ENCODE measurements around the gene DESI1. TPM values are rescaled to one million over a fixed set of nuclear protein-coding genes. Genes with fewer than 3 reads are reported as not detected.
A peak's percentile ranks its signal among the peaks of the same experiment; 100 is the strongest.

The DESI1 gene
- total and polyA plus RNA-seq, 2 of the 13 experiments (the other 11 are each of a cell fraction or from before 2014, with no cell fraction given) = 21.6 to 29.2 TPM

DNA sequence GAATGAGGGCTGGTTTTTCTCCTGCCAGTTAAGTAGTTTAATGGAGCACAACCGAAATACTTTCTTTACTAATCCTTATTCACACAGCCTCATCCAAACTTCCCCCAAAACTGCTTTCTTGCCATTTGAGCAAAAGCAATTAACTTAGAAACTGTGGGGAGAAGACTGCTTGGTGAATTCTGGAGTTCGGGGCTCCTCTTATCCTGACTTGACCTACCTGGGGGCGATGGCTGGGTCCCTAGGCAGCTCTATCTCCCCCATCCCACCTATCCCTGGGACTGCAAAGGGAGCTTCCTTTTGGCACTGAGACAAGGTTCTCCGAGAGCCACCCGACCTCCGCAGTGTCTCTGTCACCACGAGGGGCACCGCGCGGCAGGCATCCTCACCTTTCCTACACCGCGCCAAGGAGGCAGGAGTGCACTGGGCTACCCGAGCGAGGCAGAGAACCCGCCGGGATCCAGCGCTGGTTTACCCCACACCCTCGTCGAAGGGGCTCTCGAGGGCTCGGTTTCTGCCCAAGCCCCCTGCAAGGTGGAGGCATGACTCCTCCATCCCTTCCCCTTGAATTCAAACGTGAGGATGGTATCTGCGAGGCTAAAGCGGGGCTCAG, 759 bp downstream of the DESI1 start (continued):
- TF ChIP-seq, protein P1, sequence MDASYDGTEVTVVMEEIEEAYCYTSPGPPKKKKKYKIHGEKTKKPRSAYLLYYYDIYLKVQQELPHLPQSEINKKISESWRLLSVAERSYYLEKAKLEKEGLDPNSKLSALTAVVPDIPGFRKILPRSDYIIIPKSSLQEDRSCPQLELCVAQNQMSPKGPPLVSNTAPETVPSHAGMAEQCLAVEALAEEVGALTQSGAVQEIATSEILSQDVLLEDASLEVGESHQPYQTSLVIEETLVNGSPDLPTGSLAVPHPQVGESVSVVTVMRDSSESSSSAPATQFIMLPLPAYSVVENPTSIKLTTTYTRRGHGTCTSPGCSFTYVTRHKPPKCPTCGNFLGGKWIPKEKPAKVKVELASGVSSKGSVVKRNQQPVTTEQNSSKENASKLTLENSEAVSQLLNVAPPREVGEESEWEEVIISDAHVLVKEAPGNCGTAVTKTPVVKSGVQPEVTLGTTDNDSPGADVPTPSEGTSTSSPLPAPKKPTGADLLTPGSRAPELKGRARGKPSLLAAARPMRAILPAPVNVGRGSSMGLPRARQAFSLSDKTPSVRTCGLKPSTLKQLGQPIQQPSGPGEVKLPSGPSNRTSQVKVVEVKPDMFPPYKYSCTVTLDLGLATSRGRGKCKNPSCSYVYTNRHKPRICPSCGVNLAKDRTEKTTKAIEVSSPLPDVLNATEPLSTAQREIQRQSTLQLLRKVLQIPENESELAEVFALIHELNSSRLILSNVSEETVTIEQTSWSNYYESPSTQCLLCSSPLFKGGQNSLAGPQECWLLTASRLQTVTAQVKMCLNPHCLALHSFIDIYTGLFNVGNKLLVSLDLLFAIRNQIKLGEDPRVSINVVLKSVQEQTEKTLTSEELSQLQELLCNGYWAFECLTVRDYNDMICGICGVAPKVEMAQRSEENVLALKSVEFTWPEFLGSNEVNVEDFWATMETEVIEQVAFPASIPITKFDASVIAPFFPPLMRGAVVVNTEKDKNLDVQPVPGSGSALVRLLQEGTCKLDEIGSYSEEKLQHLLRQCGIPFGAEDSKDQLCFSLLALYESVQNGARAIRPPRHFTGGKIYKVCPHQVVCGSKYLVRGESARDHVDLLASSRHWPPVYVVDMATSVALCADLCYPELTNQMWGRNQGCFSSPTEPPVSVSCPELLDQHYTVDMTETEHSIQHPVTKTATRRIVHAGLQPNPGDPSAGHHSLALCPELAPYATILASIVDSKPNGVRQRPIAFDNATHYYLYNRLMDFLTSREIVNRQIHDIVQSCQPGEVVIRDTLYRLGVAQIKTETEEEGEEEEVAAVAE (CRISPR knock-in tag; IDR thresholded peaks at IDR 0.05; ENCODE audit: borderline replicate concordance) = no peak
- TF ChIP-seq, protein P2, sequence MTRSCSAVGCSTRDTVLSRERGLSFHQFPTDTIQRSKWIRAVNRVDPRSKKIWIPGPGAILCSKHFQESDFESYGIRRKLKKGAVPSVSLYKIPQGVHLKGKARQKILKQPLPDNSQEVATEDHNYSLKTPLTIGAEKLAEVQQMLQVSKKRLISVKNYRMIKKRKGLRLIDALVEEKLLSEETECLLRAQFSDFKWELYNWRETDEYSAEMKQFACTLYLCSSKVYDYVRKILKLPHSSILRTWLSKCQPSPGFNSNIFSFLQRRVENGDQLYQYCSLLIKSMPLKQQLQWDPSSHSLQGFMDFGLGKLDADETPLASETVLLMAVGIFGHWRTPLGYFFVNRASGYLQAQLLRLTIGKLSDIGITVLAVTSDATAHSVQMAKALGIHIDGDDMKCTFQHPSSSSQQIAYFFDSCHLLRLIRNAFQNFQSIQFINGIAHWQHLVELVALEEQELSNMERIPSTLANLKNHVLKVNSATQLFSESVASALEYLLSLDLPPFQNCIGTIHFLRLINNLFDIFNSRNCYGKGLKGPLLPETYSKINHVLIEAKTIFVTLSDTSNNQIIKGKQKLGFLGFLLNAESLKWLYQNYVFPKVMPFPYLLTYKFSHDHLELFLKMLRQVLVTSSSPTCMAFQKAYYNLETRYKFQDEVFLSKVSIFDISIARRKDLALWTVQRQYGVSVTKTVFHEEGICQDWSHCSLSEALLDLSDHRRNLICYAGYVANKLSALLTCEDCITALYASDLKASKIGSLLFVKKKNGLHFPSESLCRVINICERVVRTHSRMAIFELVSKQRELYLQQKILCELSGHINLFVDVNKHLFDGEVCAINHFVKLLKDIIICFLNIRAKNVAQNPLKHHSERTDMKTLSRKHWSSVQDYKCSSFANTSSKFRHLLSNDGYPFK (CRISPR knock-in tag; IDR thresholded peaks at IDR 0.05; ENCODE audit: borderline replicate concordance) = peak; percentile 63; the same call in 1 of the 2 replicates
- TF ChIP-seq, protein P3, sequence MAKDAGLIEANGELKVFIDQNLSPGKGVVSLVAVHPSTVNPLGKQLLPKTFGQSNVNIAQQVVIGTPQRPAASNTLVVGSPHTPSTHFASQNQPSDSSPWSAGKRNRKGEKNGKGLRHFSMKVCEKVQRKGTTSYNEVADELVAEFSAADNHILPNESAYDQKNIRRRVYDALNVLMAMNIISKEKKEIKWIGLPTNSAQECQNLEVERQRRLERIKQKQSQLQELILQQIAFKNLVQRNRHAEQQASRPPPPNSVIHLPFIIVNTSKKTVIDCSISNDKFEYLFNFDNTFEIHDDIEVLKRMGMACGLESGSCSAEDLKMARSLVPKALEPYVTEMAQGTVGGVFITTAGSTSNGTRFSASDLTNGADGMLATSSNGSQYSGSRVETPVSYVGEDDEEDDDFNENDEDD (CRISPR knock-in tag; IDR thresholded peaks at IDR 0.05; ENCODE audit: borderline replicate concordance) = peak; percentile 36; the same call in 1 of the 2 replicates
- TF ChIP-seq, protein P4, sequence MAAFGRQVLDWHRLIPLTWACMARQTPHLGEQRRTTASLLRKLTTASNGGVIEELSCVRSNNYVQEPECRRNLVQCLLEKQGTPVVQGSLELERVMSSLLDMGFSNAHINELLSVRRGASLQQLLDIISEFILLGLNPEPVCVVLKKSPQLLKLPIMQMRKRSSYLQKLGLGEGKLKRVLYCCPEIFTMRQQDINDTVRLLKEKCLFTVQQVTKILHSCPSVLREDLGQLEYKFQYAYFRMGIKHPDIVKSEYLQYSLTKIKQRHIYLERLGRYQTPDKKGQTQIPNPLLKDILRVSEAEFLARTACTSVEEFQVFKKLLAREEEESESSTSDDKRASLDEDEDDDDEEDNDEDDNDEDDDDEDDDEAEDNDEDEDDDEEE (CRISPR knock-in tag; IDR thresholded peaks at IDR 0.05) = no peak
- 0 out of 2 replicates have a peak, but pooled peaks have one; percentile 14 for TF ChIP-seq ZNF766 (CRISPR knock-in tag; IDR thresholded peaks at IDR 0.05; ENCODE audit: borderline replicate concordance)
- peak; percentile 48; the same call in 1 of the 2 replicates for TF ChIP-seq ZNF709 (CRISPR knock-in tag; IDR thresholded peaks at IDR 0.05)
- TF ChIP-seq ZNF747 (CRISPR knock-in tag; IDR thresholded peaks at IDR 0.05; ENCODE audit: borderline replicate concordance) = peak; percentile 72; the same call in 1 of the 2 replicates
- TF ChIP-seq, protein P5, sequence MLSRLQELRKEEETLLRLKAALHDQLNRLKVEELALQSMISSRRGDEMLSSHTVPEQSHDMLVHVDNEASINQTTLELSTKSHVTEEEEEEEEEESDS (CRISPR knock-in tag; IDR thresholded peaks at IDR 0.05; ENCODE audit: borderline replicate concordance) = no peak
- no peak for TF ChIP-seq FOXJ3 (CRISPR knock-in tag; IDR thresholded peaks at IDR 0.05; ENCODE audit: borderline replicate concordance)
- no peak for TF ChIP-seq PHF21A (CRISPR knock-in tag; IDR thresholded peaks at IDR 0.05)
- TF ChIP-seq MTF1 (CRISPR knock-in tag; IDR thresholded peaks at IDR 0.05) = no peak
- no peak for TF ChIP-seq LCORL (IDR thresholded peaks at IDR 0.05)
- no peak for TF ChIP-seq LCORL (CRISPR knock-in tag; IDR thresholded peaks at IDR 0.05)
- 0 out of 2 replicates have a peak, but pooled peaks have one; percentile 19 for TF ChIP-seq ZSCAN30 (CRISPR knock-in tag; IDR thresholded peaks at IDR 0.05)
- TF ChIP-seq EP300 (IDR thresholded peaks at IDR 0.05; ENCODE audit: low read depth in 2 of 2, low read length in 2 of 2) = no peak
- no peak for TF ChIP-seq EP300 (CRISPR knock-in tag; IDR thresholded peaks at IDR 0.05; ENCODE audit: borderline replicate concordance)
- TF ChIP-seq ZSCAN29 (CRISPR knock-in tag; conservative IDR thresholded peaks at IDR 0.05) = 0 out of 2 replicates have a peak, but pooled peaks have one; percentile 44
- TF ChIP-seq SALL2 (CRISPR knock-in tag; IDR thresholded peaks at IDR 0.05) = 0 out of 2 replicates have a peak, but pooled peaks have one; percentile 16

All from HepG2 (cell line).